GM12864 (cell line): ENCODE measurements around the gene RPN2.

Source experiments
- DNase-seq: peaks from one replicate; pipeline ENCODE4 v3.0.0-alpha.2; 2011; ENCODE audit warnings: low read depth
- H3K4me3 ChIP-seq: 2 replicates; pipeline ENCODE4 v1.5.1; 2011; ENCODE audit warnings: mild to moderate bottlenecking, low read depth, low read length, control low read depth
- CTCF ChIP-seq: IDR thresholded peaks from 2 replicates; pipeline ENCODE4 v1.5.1; 2011; ENCODE audit warnings: low read depth, mild to moderate bottlenecking, moderate library complexity, low read length, control low read depth, inconsistent platforms; ENCODE audit errors: missing control alignments

The RPN2 gene

GRCh38 chr20:37207171-37207570 is 28.0 kb downstream of the RPN2 start:
- no peak for DNase-seq
- H3K4me3 ChIP-seq = no peak overlapping the region
- no peak for TF ChIP-seq CTCF

- H3K4me3 ChIP-seq = no peak overlapping the region
- no peak for DNase-seq
- no peak for TF ChIP-seq CTCF
Measured at GRCh38 chr20:37209193-37209592, 30.1 kb downstream of the RPN2 start.

GRCh38 chr20:37209661-37210314 is 30.7 kb downstream of the RPN2 start:
- TF ChIP-seq CTCF = no peak
- H3K4me3 ChIP-seq = no peak overlapping the region

GRCh38 chr20:37218441-37218840 is 39.3 kb downstream of the RPN2 start:
- DNase-seq = no peak
- no peak for TF ChIP-seq CTCF
- no peak overlapping the region for H3K4me3 ChIP-seq

More at GRCh38 chr20:37209661-37210314, 30.7 kb downstream of the RPN2 start:
- DNase-seq = no peak

GRCh38 chr20:37218976-37219375 is 39.8 kb downstream of the RPN2 start:
- no peak overlapping the region for H3K4me3 ChIP-seq
- TF ChIP-seq CTCF = no peak
- no peak for DNase-seq

- no peak for DNase-seq
- TF ChIP-seq CTCF = no peak
- H3K4me3 ChIP-seq = no peak overlapping the region
Measured at GRCh38 chr20:37219751-37220668, 40.9 kb downstream of the RPN2 start.
